ENCODE measurements around the gene FOXK1.
"Not testable (repeated sequence)": the region's sequence is repeated elsewhere in the genome, so short reads cannot be mapped to it uniquely, and the experiment has no call there.

DNA sequence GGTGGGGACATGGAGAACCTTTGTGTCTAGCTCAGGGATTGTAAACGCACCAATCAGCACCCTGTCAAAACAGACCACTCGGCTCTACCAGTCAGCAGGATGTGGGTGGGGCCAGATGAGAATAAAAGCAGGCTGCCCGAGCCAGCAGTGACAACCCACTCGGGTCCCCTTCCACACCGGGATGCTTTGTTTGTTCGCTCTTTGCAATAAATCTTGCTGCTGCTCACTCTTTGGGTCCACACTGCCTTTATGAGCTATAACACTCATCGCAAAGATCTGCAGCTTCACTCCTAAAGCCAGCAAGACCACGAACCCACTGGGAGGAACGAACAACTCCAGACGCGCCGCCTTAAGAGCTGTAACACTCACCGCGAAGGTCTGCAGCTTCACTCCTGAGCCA lies 112.1 kb downstream of the FOXK1 start:
- TF ChIP-seq CTCF, POLR2A, POLR2AphosphoS5 (IDR thresholded peaks at IDR 0.05): not testable (repeated sequence)

Data from sigmoid colon (tissue), 4 donors.